Panc1 (cell line): ENCODE results near the gene NOVA2.

Experiments used
- CTCF ChIP-seq: fragments of 450-650 bp; IDR thresholded peaks from 2 replicates; pipeline ENCODE4 v1.5.1; 2017; ENCODE audit warnings: mild to moderate bottlenecking
- POLR2AphosphoS5 ChIP-seq: IDR thresholded peaks from 2 replicates; pipeline ENCODE4 v1.6.1; 2012; ENCODE audit warnings: mild to moderate bottlenecking, low read depth, low read length, moderate library complexity
- REST ChIP-seq, 2 experiments: IDR thresholded peaks; 2 replicates each; pipeline ENCODE4 v1.6.1; 2011 to 2012; ENCODE audit warnings: low read depth in 2 of 2, control low read depth in 1 of 2, low read length in 1 of 2, mild to moderate bottlenecking in 1 of 2, moderate library complexity in 1 of 2; ENCODE audit not compliant: insufficient read depth in 1 of 2
- SIN3A ChIP-seq: IDR thresholded peaks from 2 replicates; pipeline ENCODE4 v1.6.1; 2012; ENCODE audit warnings: low read depth, mild to moderate bottlenecking, low read length, moderate library complexity, borderline replicate concordance; ENCODE audit not compliant: insufficient read depth

- TF ChIP-seq CTCF = no peak
- TF ChIP-seq REST (IDR thresholded peaks at IDR 0.05; ENCODE audit: insufficient read depth in 1 of 2, low read depth in 2 of 2, low read length in 1 of 2) = no peak
- TF ChIP-seq POLR2AphosphoS5 = no peak
- TF ChIP-seq SIN3A = no peak
These were observed 64.7 kb downstream of the NOVA2 start for GRCh38 chr19:45908956-45909355.
